ENCODE results near the gene HSBP1L1.

HSBP1L1 gene

GRCh38 chr18:79934311-79935097 is 29.9 kb upstream of the HSBP1L1 start:
- Histone ChIP-seq H2BK5ac (ENCODE audit: low read length) (no peak overlapping the region), H3K4ac (ENCODE audit: low read depth, low read length) (no peak overlapping the region), H3K79me1 (ENCODE audit: low read length) (no peaks in the 10 kb centered on the region), H2BK15ac (replicated peaks; ENCODE audit: low read depth) (no peak overlapping the region), H3K56ac (ENCODE audit: low read length) (no peak overlapping the region), H3K36me3 (ENCODE audit: control insufficient read depth, insufficient read depth, low read length) (no peaks in the 10 kb centered on the region), H4K8ac (ENCODE audit: low read depth, low read length) (no peak overlapping the region), H3K4me2 (ENCODE audit: low read length) (no peak overlapping the region), H3K4me1 (ENCODE audit: control insufficient read depth, low read depth, low read length) (no peaks in the 10 kb centered on the region), H3K9ac (ENCODE audit: low read length) (no peak overlapping the region), H2BK120ac (ENCODE audit: low read depth, low read length) (no peak overlapping the region), H3K4me3 (ENCODE audit: low read length) (no peak overlapping the region), H3K23ac (ENCODE audit: low read length) (no peak overlapping the region), H4K5ac (ENCODE audit: low read length) (no peak overlapping the region), H3K27me3 (ENCODE audit: insufficient read depth, low read length, poor library complexity) (no peaks in the 10 kb centered on the region), H3K27ac (ENCODE audit: low read depth, low read length) (no peak overlapping the region), H3K18ac (ENCODE audit: low read length) (no peak overlapping the region), H3K79me2 (ENCODE audit: control insufficient read depth, insufficient read depth, low read length) (no peaks in the 10 kb centered on the region), H2AK5ac (ENCODE audit: low read length) (no peak overlapping the region)
- DNase-seq = peak; percentile 35
- WGBS (ENCODE audit: extremely low coverage, insufficient coverage, low lambda C conversion rate) = no CpG with 5 or more reads among the region's 8 CpGs

GRCh38 chr18:79935098-79935480 is 29.4 kb upstream of the HSBP1L1 start:
- Histone ChIP-seq H2BK15ac (replicated peaks; ENCODE audit: low read depth) (no peak overlapping the region), H3K9ac (ENCODE audit: low read length) (no peak overlapping the region), H2BK120ac (ENCODE audit: low read depth, low read length) (no peak overlapping the region), H3K4me3 (ENCODE audit: low read length) (no peak overlapping the region), H3K36me3 (ENCODE audit: control insufficient read depth, insufficient read depth, low read length) (no peaks in the 10 kb centered on the region), H4K8ac (ENCODE audit: low read depth, low read length) (no peak overlapping the region), H3K4me2 (ENCODE audit: low read length) (no peak overlapping the region), H3K79me2 (ENCODE audit: control insufficient read depth, insufficient read depth, low read length) (no peaks in the 10 kb centered on the region), H3K4me1 (ENCODE audit: control insufficient read depth, low read depth, low read length) (no peaks in the 10 kb centered on the region), H4K5ac (ENCODE audit: low read length) (no peak overlapping the region), H3K23ac (ENCODE audit: low read length) (no peak overlapping the region), H3K4ac (ENCODE audit: low read depth, low read length) (no peak overlapping the region), H3K18ac (ENCODE audit: low read length) (no peak overlapping the region), H3K56ac (ENCODE audit: low read length) (no peak overlapping the region), H3K27ac (ENCODE audit: low read depth, low read length) (no peak overlapping the region), H3K79me1 (ENCODE audit: low read length) (no peaks in the 10 kb centered on the region), H2AK5ac (ENCODE audit: low read length) (no peak overlapping the region), H3K27me3 (ENCODE audit: insufficient read depth, low read length, poor library complexity) (no peaks in the 10 kb centered on the region), H2BK5ac (ENCODE audit: low read length) (no peak overlapping the region)
- no CpG with 5 or more reads among the region's 5 CpGs for WGBS (ENCODE audit: extremely low coverage, insufficient coverage, low lambda C conversion rate)
- no peak for DNase-seq

GRCh38 chr18:79935499-79935898 is 28.9 kb upstream of the HSBP1L1 start:
- Histone ChIP-seq H3K56ac (ENCODE audit: low read length) (no peak overlapping the region), H3K4me1 (ENCODE audit: control insufficient read depth, low read depth, low read length) (no peaks in the 10 kb centered on the region), H4K8ac (ENCODE audit: low read depth, low read length) (no peak overlapping the region), H3K79me2 (ENCODE audit: control insufficient read depth, insufficient read depth, low read length) (no peaks in the 10 kb centered on the region), H3K23ac (ENCODE audit: low read length) (no peak overlapping the region), H2AK5ac (ENCODE audit: low read length) (no peak overlapping the region), H3K18ac (ENCODE audit: low read length) (no peak overlapping the region), H3K79me1 (ENCODE audit: low read length) (no peaks in the 10 kb centered on the region), H3K9ac (ENCODE audit: low read length) (no peak overlapping the region), H2BK5ac (ENCODE audit: low read length) (no peak overlapping the region), H2BK15ac (replicated peaks; ENCODE audit: low read depth) (no peak overlapping the region), H3K27me3 (ENCODE audit: insufficient read depth, low read length, poor library complexity) (no peaks in the 10 kb centered on the region), H3K36me3 (ENCODE audit: control insufficient read depth, insufficient read depth, low read length) (no peaks in the 10 kb centered on the region), H3K4me3 (ENCODE audit: low read length) (no peak overlapping the region), H3K4ac (ENCODE audit: low read depth, low read length) (no peak overlapping the region), H4K5ac (ENCODE audit: low read length) (no peak overlapping the region), H3K4me2 (ENCODE audit: low read length) (no peak overlapping the region), H3K27ac (ENCODE audit: low read depth, low read length) (no peak overlapping the region), H2BK120ac (ENCODE audit: low read depth, low read length) (no peak overlapping the region)
- no peak for DNase-seq
- no CpG with 5 or more reads among the region's 3 CpGs for WGBS (ENCODE audit: extremely low coverage, insufficient coverage, low lambda C conversion rate)

- H3K4me2 ChIP-seq (ENCODE audit: low read length) = no peak overlapping the region
- H3K79me1 ChIP-seq (ENCODE audit: low read length) = no peaks in the 10 kb centered on the region
- no peak overlapping the region for H2BK120ac ChIP-seq (ENCODE audit: low read depth, low read length)
- no peak overlapping the region for H3K18ac ChIP-seq (ENCODE audit: low read length)
- WGBS (ENCODE audit: extremely low coverage, insufficient coverage, low lambda C conversion rate) = no CpG with 5 or more reads among the region's 6 CpGs
- H3K27ac ChIP-seq (ENCODE audit: low read depth, low read length) = no peak overlapping the region
- no peaks in the 10 kb centered on the region for H3K36me3 ChIP-seq (ENCODE audit: control insufficient read depth, insufficient read depth, low read length)
- no peak overlapping the region for H3K4me3 ChIP-seq (ENCODE audit: low read length)
- H3K23ac ChIP-seq (ENCODE audit: low read length) = no peak overlapping the region
- H3K9ac ChIP-seq (ENCODE audit: low read length) = no peak overlapping the region
- no peak overlapping the region for H2BK5ac ChIP-seq (ENCODE audit: low read length)
- H3K56ac ChIP-seq (ENCODE audit: low read length) = no peak overlapping the region
- no peak overlapping the region for H3K4ac ChIP-seq (ENCODE audit: low read depth, low read length)
- no peak overlapping the region for H2AK5ac ChIP-seq (ENCODE audit: low read length)
- no peaks in the 10 kb centered on the region for H3K27me3 ChIP-seq (ENCODE audit: insufficient read depth, low read length, poor library complexity)
- H4K8ac ChIP-seq (ENCODE audit: low read depth, low read length) = no peak overlapping the region
- H3K4me1 ChIP-seq (ENCODE audit: control insufficient read depth, low read depth, low read length) = no peaks in the 10 kb centered on the region
- no peaks in the 10 kb centered on the region for H3K79me2 ChIP-seq (ENCODE audit: control insufficient read depth, insufficient read depth, low read length)
- DNase-seq = no peak
- H2BK15ac ChIP-seq (replicated peaks; ENCODE audit: low read depth) = no peak overlapping the region
- no peak overlapping the region for H4K5ac ChIP-seq (ENCODE audit: low read length)
Observed at GRCh38 chr18:79935925-79936324, 28.5 kb upstream of the HSBP1L1 start.

GRCh38 chr18:79936641-79937040 is 27.8 kb upstream of the HSBP1L1 start:
- Histone ChIP-seq H2BK15ac (replicated peaks; ENCODE audit: low read depth) (no peak overlapping the region), H2AK5ac (ENCODE audit: low read length) (no peak overlapping the region), H3K56ac (ENCODE audit: low read length) (no peak overlapping the region), H4K5ac (ENCODE audit: low read length) (no peak overlapping the region), H3K4me3 (ENCODE audit: low read length) (no peak overlapping the region), H3K4ac (ENCODE audit: low read depth, low read length) (no peak overlapping the region), H3K4me2 (ENCODE audit: low read length) (no peak overlapping the region), H2BK5ac (ENCODE audit: low read length) (no peak overlapping the region), H3K18ac (ENCODE audit: low read length) (no peak overlapping the region), H3K4me1 (ENCODE audit: control insufficient read depth, low read depth, low read length) (no peaks in the 10 kb centered on the region), H4K8ac (ENCODE audit: low read depth, low read length) (no peak overlapping the region), H3K27ac (ENCODE audit: low read depth, low read length) (no peak overlapping the region), H3K36me3 (ENCODE audit: control insufficient read depth, insufficient read depth, low read length) (no peaks in the 10 kb centered on the region), H3K23ac (ENCODE audit: low read length) (no peak overlapping the region), H3K79me1 (ENCODE audit: low read length) (no peaks in the 10 kb centered on the region), H3K27me3 (ENCODE audit: insufficient read depth, low read length, poor library complexity) (no peaks in the 10 kb centered on the region), H2BK120ac (ENCODE audit: low read depth, low read length) (no peak overlapping the region), H3K9ac (ENCODE audit: low read length) (no peak overlapping the region), H3K79me2 (ENCODE audit: control insufficient read depth, insufficient read depth, low read length) (no peaks in the 10 kb centered on the region)
- WGBS (ENCODE audit: extremely low coverage, insufficient coverage, low lambda C conversion rate) = no CpG with 5 or more reads among the region's 12 CpGs
- DNase-seq = no peak
